Breast epithelium (tissue), 4 donors: Measurements from ENCODE around the gene FMO5. TPM values are rescaled to one million over a fixed set of nuclear protein-coding genes. Genes with fewer than 3 reads are reported as not detected.

Experiments
- DNase-seq, 2 donors: peaks; one replicate each; pipeline ENCODE4 v3.0.0-alpha.2; 2019; ENCODE audit warnings: low spot score in 2 of 2
- H3K27ac ChIP-seq, 2 donors: fragments of 200-600 bp; sonication (generic) in 1 of 2; one replicate each; pipeline ENCODE4 v1.5.1; 2016 to 2019; ENCODE audit warnings: mild to moderate bottlenecking in 1 of 2
- H3K27me3 ChIP-seq, 2 donors: fragments of 200-600 bp; sonication (generic) in 1 of 2; one replicate each; pipeline versions ENCODE4 v1.5.1 to v1.6.0; 2017 to 2019; ENCODE audit warnings: control low read depth in 1 of 2, mild to moderate bottlenecking in 1 of 2
- H3K36me3 ChIP-seq: fragments of 200-600 bp; one replicate; pipeline ENCODE4 v1.5.1; 2019
- H3K4me1 ChIP-seq, 2 donors: fragments of 200-600 bp; sonication (generic); one replicate each; pipeline ENCODE4 v1.5.1; 2016 to 2019; ENCODE audit warnings: control low read depth in 1 of 2
- H3K4me3 ChIP-seq, 3 donors: fragments of 200-600 bp; sonication (generic); 1 replicate in 2 of 3; 2 replicates in 1 of 3; pipeline ENCODE4 v1.5.1; 2016 to 2019; ENCODE audit warnings: mild to moderate bottlenecking in 3 of 3, moderate library complexity in 2 of 3
- H3K9me3 ChIP-seq, 2 donors: fragments of 200-600 bp; sonication (generic) in 1 of 2; one replicate each; pipeline ENCODE4 v1.5.1; 2016 to 2019; ENCODE audit warnings: control low read depth in 1 of 2
- POLR2A ChIP-seq: fragments of 450-650 bp; IDR thresholded peaks from one replicate; pipeline ENCODE4 v1.6.1; 2016; ENCODE audit warnings: antibody characterized with exemption, mild to moderate bottlenecking, moderate library complexity
- POLR2AphosphoS5 ChIP-seq, 3 donors: sonication (generic); formaldehyde crosslinking; IDR thresholded peaks; one replicate each; pipeline ENCODE4 v1.6.1; 2017; ENCODE audit warnings: antibody characterized with exemption in 3 of 3
- intact Hi-C: fragments of 100-400 bp; cut with DNase I; formaldehyde crosslinking; loops from one replicate; pipeline ENCODE4 v1.15.1; 2023; ENCODE audit warnings: low total_unique reads
- total RNA-seq, 3 donors: library from RNA; depleted of rRNA; stranded (reverse); fragments of >200 nt; gene quantifications; one replicate each; pipeline ENCODE4 v1.1.0, GENCODE V29; 2016
- TF ChIP-seq, protein P1 (sequence below), 3 donors: fragments of 450-650 bp; IDR thresholded peaks; one replicate each; pipeline ENCODE4 v1.5.1; 2016 to 2017; ENCODE audit warnings: antibody characterized with exemption in 3 of 3, mild to moderate bottlenecking in 3 of 3, moderate library complexity in 3 of 3

Gene FMO5
- total RNA-seq, 3 donors from 2014 or later = 7.8 to 32.6 (median 22.0) TPM

DNA sequence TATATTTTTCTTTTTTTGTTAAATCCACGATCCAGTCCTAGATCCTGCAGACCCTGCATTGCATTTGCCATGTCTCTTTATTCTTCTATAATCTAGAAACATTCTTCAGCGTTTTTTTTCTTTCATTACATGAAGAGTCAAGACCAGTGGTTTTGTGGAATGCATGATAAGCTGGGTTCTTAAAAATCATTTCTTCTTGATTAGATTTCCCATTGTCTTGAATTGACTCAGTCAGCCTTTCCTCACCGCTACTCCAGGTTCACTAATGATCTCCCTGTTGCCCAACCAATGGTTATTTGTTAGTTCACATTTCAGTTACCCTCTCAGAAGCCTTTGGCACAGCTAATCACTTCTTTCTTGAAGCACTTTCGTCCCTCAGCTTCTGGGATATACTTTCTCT lies 42.6 kb upstream of the FMO5 start:
- Histone ChIP-seq H3K4me1 (no peaks in the 10 kb centered on the region), H3K27ac (no peak overlapping the region), H3K36me3 (no peaks in the 10 kb centered on the region), H3K4me3 (no peak overlapping the region), H3K27me3 (no peaks in the 10 kb centered on the region), H3K9me3 (no peaks in the 10 kb centered on the region)
- intact Hi-C loops = no loop called here
- TF ChIP-seq, protein P1, sequence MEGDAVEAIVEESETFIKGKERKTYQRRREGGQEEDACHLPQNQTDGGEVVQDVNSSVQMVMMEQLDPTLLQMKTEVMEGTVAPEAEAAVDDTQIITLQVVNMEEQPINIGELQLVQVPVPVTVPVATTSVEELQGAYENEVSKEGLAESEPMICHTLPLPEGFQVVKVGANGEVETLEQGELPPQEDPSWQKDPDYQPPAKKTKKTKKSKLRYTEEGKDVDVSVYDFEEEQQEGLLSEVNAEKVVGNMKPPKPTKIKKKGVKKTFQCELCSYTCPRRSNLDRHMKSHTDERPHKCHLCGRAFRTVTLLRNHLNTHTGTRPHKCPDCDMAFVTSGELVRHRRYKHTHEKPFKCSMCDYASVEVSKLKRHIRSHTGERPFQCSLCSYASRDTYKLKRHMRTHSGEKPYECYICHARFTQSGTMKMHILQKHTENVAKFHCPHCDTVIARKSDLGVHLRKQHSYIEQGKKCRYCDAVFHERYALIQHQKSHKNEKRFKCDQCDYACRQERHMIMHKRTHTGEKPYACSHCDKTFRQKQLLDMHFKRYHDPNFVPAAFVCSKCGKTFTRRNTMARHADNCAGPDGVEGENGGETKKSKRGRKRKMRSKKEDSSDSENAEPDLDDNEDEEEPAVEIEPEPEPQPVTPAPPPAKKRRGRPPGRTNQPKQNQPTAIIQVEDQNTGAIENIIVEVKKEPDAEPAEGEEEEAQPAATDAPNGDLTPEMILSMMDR (IDR thresholded peaks at IDR 0.05) = no peak
- no peak for TF ChIP-seq POLR2AphosphoS5 (IDR thresholded peaks at IDR 0.05)
- TF ChIP-seq POLR2A = no peak
- no peak for DNase-seq

DNA sequence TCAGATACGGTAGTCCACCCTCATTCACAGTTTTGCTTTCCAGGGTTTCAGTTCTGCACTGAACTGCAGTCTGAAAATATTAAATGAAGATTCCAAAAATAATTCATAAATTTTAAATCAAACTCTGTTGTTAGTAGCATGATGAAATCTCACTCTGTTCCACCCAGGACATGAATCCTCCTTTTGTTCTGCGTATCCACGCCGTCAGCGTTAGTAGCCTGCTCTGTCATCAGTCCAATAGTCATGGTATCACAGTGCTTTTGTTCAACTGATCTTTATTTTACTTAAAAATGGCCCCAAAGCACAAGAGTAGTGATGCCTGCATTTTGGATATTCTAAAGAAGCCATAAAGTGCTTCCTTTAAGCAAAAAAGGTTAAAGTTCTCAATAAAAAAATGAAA lies 41.2 kb upstream of the FMO5 start:
- TF ChIP-seq, protein P1 (IDR thresholded peaks at IDR 0.05) = no peak
- no peak for TF ChIP-seq POLR2AphosphoS5 (IDR thresholded peaks at IDR 0.05)
- no peak for TF ChIP-seq POLR2A
- H3K9me3 ChIP-seq = no peaks in the 10 kb centered on the region
- H3K27me3 ChIP-seq = no peaks in the 10 kb centered on the region
- intact Hi-C loops = no loop called here
- no peaks in the 10 kb centered on the region for H3K36me3 ChIP-seq
- no peak for DNase-seq
- no peak overlapping the region for H3K4me3 ChIP-seq
- H3K27ac ChIP-seq = no peak overlapping the region
- no peaks in the 10 kb centered on the region for H3K4me1 ChIP-seq

DNA sequence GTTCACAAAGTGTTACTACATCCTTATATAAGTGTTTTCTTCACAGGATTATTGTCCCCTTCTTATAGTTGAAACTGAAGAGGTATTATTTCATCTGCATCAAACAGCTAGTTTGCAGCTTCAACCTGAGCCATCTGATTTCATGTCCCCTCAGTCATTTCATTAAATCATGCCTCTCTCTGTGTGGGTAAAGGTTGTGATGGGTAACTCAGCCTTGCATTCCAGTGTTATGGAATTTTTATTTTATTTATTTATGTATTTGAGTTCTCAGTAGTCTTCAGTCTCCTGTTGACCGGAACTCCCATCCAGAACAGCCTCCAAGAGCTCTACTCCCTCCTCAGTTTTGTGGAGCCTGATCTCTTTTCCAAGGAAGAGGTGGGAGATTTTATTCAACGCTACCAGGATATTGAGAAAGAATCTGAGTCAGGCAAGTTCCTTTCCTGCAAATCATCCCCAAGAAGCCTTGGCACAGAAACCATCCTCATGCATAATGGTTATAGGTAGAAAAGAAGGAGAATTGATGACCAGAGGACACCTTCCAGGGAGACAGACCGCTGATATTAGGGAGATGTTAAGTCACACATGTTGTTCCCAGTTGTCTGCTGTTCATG lies 39.1 kb upstream of the FMO5 start:
- no peak for DNase-seq
- Histone ChIP-seq H3K4me1 (no peaks in the 10 kb centered on the region), H3K27ac (no peak overlapping the region), H3K4me3 (no peak overlapping the region), H3K27me3 (no peaks in the 10 kb centered on the region), H3K36me3 (no peaks in the 10 kb centered on the region), H3K9me3 (no peaks in the 10 kb centered on the region)
- intact Hi-C loops = no loop called here
- TF ChIP-seq, protein P1 (IDR thresholded peaks at IDR 0.05) = no peak
- TF ChIP-seq POLR2AphosphoS5 (IDR thresholded peaks at IDR 0.05) = no peak
- no peak for TF ChIP-seq POLR2A

DNA sequence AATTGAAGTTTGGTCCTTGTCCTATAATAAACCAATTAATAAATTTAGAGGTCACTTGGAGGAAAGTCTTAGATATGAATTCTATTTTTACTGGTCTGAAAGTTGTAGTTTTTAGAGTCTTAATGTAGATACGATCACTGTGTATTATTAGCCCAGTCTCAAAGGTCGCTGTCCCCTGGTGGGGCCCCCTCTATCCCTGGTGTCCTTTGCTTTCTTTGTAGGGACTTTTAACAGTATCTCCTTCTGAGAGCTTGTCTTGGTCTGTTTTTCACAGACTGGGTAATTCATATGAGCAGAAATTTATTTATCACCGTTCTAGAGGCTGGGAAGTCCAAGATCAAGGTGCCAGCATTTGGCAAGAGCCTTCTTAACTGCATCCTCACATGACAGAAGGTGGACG lies 35.8 kb upstream of the FMO5 start:
- intact Hi-C loops = no loop called here
- Histone ChIP-seq H3K4me3 (no peak overlapping the region), H3K27me3 (no peaks in the 10 kb centered on the region), H3K27ac (no peak overlapping the region), H3K9me3 (no peaks in the 10 kb centered on the region), H3K4me1 (no peaks in the 10 kb centered on the region), H3K36me3 (no peaks in the 10 kb centered on the region)
- no peak for DNase-seq
- TF ChIP-seq POLR2A = no peak
- TF ChIP-seq, protein P1 (IDR thresholded peaks at IDR 0.05) = no peak
- TF ChIP-seq POLR2AphosphoS5 (IDR thresholded peaks at IDR 0.05) = no peak

DNA sequence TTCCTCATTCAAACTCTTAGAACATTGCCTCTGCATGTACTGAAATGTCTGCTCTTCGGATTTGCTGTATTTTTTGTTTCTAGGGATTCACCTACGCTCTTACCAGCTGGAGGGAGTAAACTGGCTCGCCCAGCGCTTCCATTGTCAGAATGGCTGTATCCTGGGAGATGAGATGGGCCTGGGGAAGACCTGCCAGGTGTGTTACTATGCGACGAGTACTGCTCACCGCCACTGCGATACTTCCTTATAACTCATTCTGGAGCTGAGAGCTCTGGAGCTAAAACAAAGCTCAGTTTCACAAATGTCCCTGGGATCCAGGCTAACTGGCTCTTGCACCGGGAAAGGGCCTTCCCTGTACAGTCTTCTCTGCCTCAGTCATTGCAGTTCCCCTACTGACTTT lies 27.4 kb upstream of the FMO5 start:
- Histone ChIP-seq H3K4me3 (no peak overlapping the region), H3K36me3 (no peaks in the 10 kb centered on the region), H3K27me3 (no peaks in the 10 kb centered on the region), H3K4me1 (no peaks in the 10 kb centered on the region), H3K27ac (no peak overlapping the region), H3K9me3 (no peaks in the 10 kb centered on the region)
- no peak for TF ChIP-seq POLR2A
- no peak for TF ChIP-seq POLR2AphosphoS5 (IDR thresholded peaks at IDR 0.05)
- TF ChIP-seq, protein P1 (IDR thresholded peaks at IDR 0.05) = no peak
- intact Hi-C loops = no loop called here
- no peak for DNase-seq
